GM12878 (cell line): ENCODE data around the gene ATG10. TPM values are rescaled to one million over a fixed set of nuclear protein-coding genes. Genes with fewer than 3 reads are reported as not detected.

Source experiments
- ATAC-seq: fragments of 200-7000 bp; cut with Tn5 transposase; 3 replicates; pipeline ENCODE4 v1.9.1; 2020; ENCODE audit warnings: mild to moderate bottlenecking, moderate library complexity
- BruUV-seq: library from RNA; stranded (reverse); fragments of 400-500 nt; replicated peaks from 2 replicates; lab custom pipeline; 2021; lab: Mats Ljungman, UMichigan
- CTCF ChIA-PET: fragments of 300-600 bp; sonication (Branson Sonifier 250); formaldehyde crosslinking; extraction: SDS; loops from one replicate; lab custom pipeline; 2021; ENCODE audit warnings: inconsistent platforms; lab: Yijun Ruan, JAX
- POLR2A ChIA-PET: fragments of 350-600 bp; formaldehyde crosslinking; extraction: SDS; loops from one replicate; lab custom pipeline; 2021; ENCODE audit warnings: inconsistent platforms; lab: Charles Lee
- RAD21 ChIA-PET: fragments of 300-600 bp; sonication (Branson Sonifier 250); formaldehyde crosslinking; loops from one replicate; lab custom pipeline; 2023; ENCODE audit warnings: antibody characterized with exemption; ENCODE audit not compliant: unreplicated experiment; lab: Charles Lee
- SMC1A ChIA-PET: fragments of 300-600 bp; sonication (Branson Sonifier 250); formaldehyde crosslinking; loops from one replicate; lab custom pipeline; 2023; ENCODE audit not compliant: unreplicated experiment, uncharacterized antibody; lab: Charles Lee
- DNase-seq: peaks from one replicate; pipeline ENCODE4 v3.0.0-alpha.2; 2011; ENCODE audit warnings: low read depth, low spot score
- FAIRE-seq: peaks from 3 replicates; lab custom pipeline; 2011; peaks lifted over from hg19 to GRCh38; lab: Jason Lieb, UNC
- H2AFZ ChIP-seq: 2 replicates; pipeline ENCODE4 v1.6.0; 2011; ENCODE audit warnings: low read depth, low read length, control low read depth; ENCODE audit not compliant: control insufficient read depth
- H3K27ac ChIP-seq: 2 replicates; pipeline ENCODE4 v1.5.1; 2011; ENCODE audit warnings: control low read depth; ENCODE audit not compliant: control insufficient read depth, insufficient read depth
- H3K27me3 ChIP-seq, 2 experiments: replicated peaks in 1 of 2; 2 replicates each; pipeline versions ENCODE4 v1.6.0 to v1.6.1; 2011; ENCODE audit warnings: low read length in 1 of 2; ENCODE audit not compliant: control insufficient read depth in 2 of 2, insufficient read depth in 2 of 2
- H3K36me3 ChIP-seq, 2 experiments: 2 replicates each; pipeline ENCODE4 v1.5.1; 2011; ENCODE audit warnings: low read length in 1 of 2; ENCODE audit not compliant: control insufficient read depth in 2 of 2, insufficient read depth in 2 of 2
- H3K4me1 ChIP-seq: 2 replicates; pipeline ENCODE4 v1.6.1; 2011; ENCODE audit warnings: mild to moderate bottlenecking, low read length, moderate library complexity, mixed read lengths; ENCODE audit not compliant: control insufficient read depth, insufficient read depth
- H3K4me2 ChIP-seq: 2 replicates; pipeline ENCODE4 v1.6.0; 2011; ENCODE audit warnings: control low read depth; ENCODE audit not compliant: control insufficient read depth, insufficient read depth
- H3K4me3 ChIP-seq: fragments of 200-600 bp; sonication (generic); 2 replicates; pipeline ENCODE4 v1.5.1; 2016
- H3K79me2 ChIP-seq: 2 replicates; pipeline ENCODE4 v1.6.0; 2011; ENCODE audit warnings: low read length; ENCODE audit not compliant: control insufficient read depth, insufficient read depth
- H3K9ac ChIP-seq: 2 replicates; pipeline ENCODE4 v1.8.0; 2011; ENCODE audit warnings: low read length, control low read depth, mixed read lengths; ENCODE audit not compliant: control insufficient read depth, insufficient read depth
- H3K9me3 ChIP-seq: replicated peaks from 3 replicates; pipeline ENCODE4 v1.5.1; 2011; ENCODE audit warnings: mild to moderate bottlenecking, low read length; ENCODE audit not compliant: control insufficient read depth, insufficient read depth
- H4K20me1 ChIP-seq: 2 replicates; pipeline ENCODE4 v1.6.0; 2011; ENCODE audit not compliant: control insufficient read depth, insufficient read depth
- CEBPZ ChIP-seq: fragments of 150-350 bp; IDR thresholded peaks from 2 replicates; pipeline ENCODE4 v1.6.1; 2016; ENCODE audit warnings: low read depth, low read length
- FOXK2 ChIP-seq: fragments of 450-650 bp; IDR thresholded peaks from 2 replicates; pipeline ENCODE4 v1.6.1; 2017; ENCODE audit warnings: mild to moderate bottlenecking, moderate library complexity
- IKZF1 ChIP-seq: fragments of 450-650 bp; conservative IDR thresholded peaks from 2 replicates; pipeline ENCODE4 v1.6.1; 2017; ENCODE audit warnings: antibody characterized with exemption, mild to moderate bottlenecking
- JUND ChIP-seq: IDR thresholded peaks from 2 replicates; pipeline ENCODE4 v1.6.1; 2012; ENCODE audit warnings: low read depth, mild to moderate bottlenecking, low read length, improper control_type of control experiment, moderate library complexity
- NFXL1 ChIP-seq: fragments of 450-650 bp; IDR thresholded peaks from 2 replicates; pipeline ENCODE4 v1.6.1; 2017; ENCODE audit warnings: antibody characterized with exemption, mild to moderate bottlenecking, borderline replicate concordance
- POLR2AphosphoS5 ChIP-seq: IDR thresholded peaks from 2 replicates; pipeline ENCODE4 v1.6.1; 2011; ENCODE audit warnings: mild to moderate bottlenecking, low read length, inconsistent platforms
- RAD21 ChIP-seq: IDR thresholded peaks from 2 replicates; pipeline ENCODE4 v1.6.1; 2011; ENCODE audit warnings: mild to moderate bottlenecking, low read depth, low read length, moderate library complexity; ENCODE audit not compliant: insufficient read depth
- SREBF1 ChIP-seq: IDR thresholded peaks from 2 replicates; pipeline ENCODE4 v1.6.1; 2012; ENCODE audit warnings: mild to moderate bottlenecking, low read length
- TAF1 ChIP-seq: IDR thresholded peaks from 2 replicates; pipeline ENCODE4 v1.6.1; 2011; ENCODE audit warnings: mild to moderate bottlenecking, low read depth, low read length, borderline replicate concordance
- TCF3 ChIP-seq: IDR thresholded peaks from 2 replicates; pipeline ENCODE4 v1.6.1; 2012; ENCODE audit warnings: low read depth, mild to moderate bottlenecking, low read length, borderline replicate concordance; ENCODE audit not compliant: insufficient read depth
- USF2 ChIP-seq: IDR thresholded peaks from 2 replicates; pipeline ENCODE4 v1.6.1; 2011; ENCODE audit warnings: low read depth, low read length, improper control_type of control experiment, borderline replicate concordance
- ZZZ3 ChIP-seq: IDR thresholded peaks from 2 replicates; pipeline ENCODE4 v1.6.1; 2011; ENCODE audit warnings: low read depth; ENCODE audit not compliant: control insufficient read depth, insufficient read length
- WGBS: methylation state at CpG from one replicate; pipeline ENCODE4 v1.1.6; 2016; ENCODE audit warnings: low lambda C conversion rate; ENCODE audit not compliant: insufficient replicate concordance, insufficient coverage; ENCODE audit errors: missing lambda C conversion rate; 5-methylcytosine and 5-hydroxymethylcytosine counted together
- in situ Hi-C: fragments of 300-500 bp; cut with MboI; formaldehyde crosslinking; loops from 9 replicates; pipeline ENCODE4 v1.14.3; 2018; ENCODE audit warnings: mixed read lengths
- intact Hi-C: fragments of 100-400 bp; cut with micrococcal nuclease; formaldehyde crosslinking; loops from one replicate; pipeline ENCODE4 v1.14.2; 2022; ENCODE audit not compliant: unreplicated experiment
- polyA plus RNA-seq, 11 experiments: library from polyadenylated mRNA; depleted of rRNA in 4 of 11; unstranded in 6 of 11; stranded (reverse) in 5 of 11; fragments of >200 nt; fragmentation: Nextera tagmentation in 4 of 11; fragmentation: Illumina TruSeq in 1 of 11; extraction: Ambion mirVana in 4 of 11; extraction: Trizol in 1 of 11; gene quantifications; 1 replicate in 1 of 11; 2 replicates in 10 of 11; pipeline versions ENCODE4 v1.2.1 to v1.2.3, GENCODE V29; 2011 to 2016; ENCODE audit warnings: inconsistent platforms in 2 of 11, missing spikeins in 2 of 11, low read depth in 1 of 11
- small RNA-seq: library from RNA; depleted of rRNA; stranded (forward); fragments of <200 nt; gene quantifications from one replicate; pipeline ENCODE3, GENCODE V24; 2014
- total RNA-seq, 4 experiments: library from RNA; depleted of rRNA in 3 of 4; stranded (reverse); fragments of >200 nt in 3 of 4; fragmentation: Illumina TruSeq in 1 of 4; extraction: Trizol in 1 of 4; gene quantifications; 2 replicates each; pipeline versions ENCODE4 v1.2.1 to v1.2.3, GENCODE V29; 2013 to 2021

ATG10 gene
- total and polyA plus RNA-seq, 10 of the 15 experiments (the other 5 are each of a cell fraction or from before 2014, with no cell fraction given) = 3.8 to 14.4 (median 6.5) TPM

DNA sequence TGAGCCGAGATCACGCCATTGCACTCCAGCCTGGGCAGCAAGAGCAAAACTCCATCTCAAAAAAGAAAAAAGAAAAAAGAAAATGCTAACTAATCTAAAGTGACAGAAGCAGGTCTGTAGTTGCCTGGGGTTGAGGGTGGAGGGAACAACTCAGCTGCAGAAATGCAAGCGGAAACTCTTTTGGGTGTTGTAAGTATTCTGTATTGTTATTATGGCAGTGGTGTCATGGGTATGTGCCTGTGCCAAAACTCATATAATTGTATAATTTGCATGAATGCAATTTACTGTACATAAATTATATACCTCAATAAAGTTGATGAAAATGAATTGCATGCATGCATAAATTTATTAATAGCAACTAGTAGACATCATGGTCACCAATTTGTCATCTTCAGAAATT, 329.4 kb downstream of the ATG10 start:
- DNase-seq = no peak
- H3K27ac ChIP-seq = no peak overlapping the region
- ChIA-PET RAD21 (no interaction called here), POLR2A (no interaction called here), CTCF (interaction anchor here (1.3 kb wide), 1 partner anchor 11 kb away, joined by 5 read pairs; no protein-coding TSS in a partner anchor), SMC1A (no interaction called here)
- no peaks in the 10 kb centered on the region for H3K4me1 ChIP-seq
- H3K4me3 ChIP-seq = no peak overlapping the region
- in situ Hi-C loops = no loop called here
- H3K27me3 ChIP-seq = no peaks in the 10 kb centered on the region
- H3K4me2 ChIP-seq = no peak overlapping the region
- H4K20me1 ChIP-seq = no peaks in the 10 kb centered on the region
- no TSS peak for BruUV-seq
- no peaks in the 10 kb centered on the region for H3K36me3 ChIP-seq
- intact Hi-C loops = no loop called here
- 97% methylated on average over 3 of the region's 3 CpGs for WGBS
- H3K79me2 ChIP-seq = no peaks in the 10 kb centered on the region
- no peak overlapping the region for H2AFZ ChIP-seq
- no peak overlapping the region for H3K9ac ChIP-seq
- no peak for ATAC-seq
- FAIRE-seq = no peak
- H3K9me3 ChIP-seq = no peaks in the 10 kb centered on the region
- TF ChIP-seq FOXK2 = no peak
- no peak for TF ChIP-seq JUND
- no peak for TF ChIP-seq CEBPZ
- no peak for TF ChIP-seq ZZZ3
- no peak for TF ChIP-seq IKZF1
- no peak for TF ChIP-seq POLR2AphosphoS5
- TF ChIP-seq TAF1 = no peak
- TF ChIP-seq USF2 = no peak
- no peak for TF ChIP-seq RAD21
- no peak for TF ChIP-seq SREBF1
- no peak for TF ChIP-seq NFXL1
- no peak for TF ChIP-seq TCF3

Small RNA genes within 50 kb of the gene (small RNA-seq; reads per million reads assigned to genes)
- gene AC010598.1 = not detected
- gene RN7SL378P = not detected

Other genes starting within 250 kb of the ATG10 start
- gene SSBP2, start 220.9 kb upstream of the ATG10 start, total RNA-seq (2014; rRNA removed) = 52.2 and 58.7 TPM in 2 replicates
- gene SSBP2, start 220.9 kb upstream of the ATG10 start, total RNA-seq (2014; rRNA removed; fragmentation: Illumina TruSeq; extraction: Trizol) = 64.4 and 65.7 TPM in 2 replicates
- 59.3 and 62.8 TPM in 2 replicates for gene SSBP2, start 220.9 kb upstream of the ATG10 start, total RNA-seq (2021)
- 132 and 152 TPM in 2 replicates for gene SSBP2, start 220.9 kb upstream of the ATG10 start, polyA plus RNA-seq (2011; rRNA removed)
- 111 and 113 TPM in 2 replicates for gene SSBP2, start 220.9 kb upstream of the ATG10 start, polyA plus RNA-seq (2014; fragmentation: Illumina TruSeq; extraction: Trizol)
- gene SSBP2, start 220.9 kb upstream of the ATG10 start, polyA plus RNA-seq (2014; fragmentation: Nextera tagmentation; extraction: Ambion mirVana) = 100 to 1,000 TPM; 117 to 120 TPM
- gene SSBP2, start 220.9 kb upstream of the ATG10 start, polyA plus RNA-seq (2014; rRNA removed) = 62.7 and 72.3 TPM in 2 replicates
- 100 to 1,000 TPM; 110 to 127 TPM for gene SSBP2, start 220.9 kb upstream of the ATG10 start, polyA plus RNA-seq (2016; fragmentation: Nextera tagmentation; extraction: Ambion mirVana)